Measurements from ENCODE around the gene NFX1. TPM values are rescaled to one million over a fixed set of nuclear protein-coding genes. Genes with fewer than 3 reads are reported as not detected.
"Not testable (repeated sequence)": the region's sequence is repeated elsewhere in the genome, so short reads cannot be mapped to it uniquely, and the experiment has no call there.

NFX1 gene
- total and polyA plus RNA-seq, 5 donors: 12.3 to 37.6 (median 29.5) TPM

DNA sequence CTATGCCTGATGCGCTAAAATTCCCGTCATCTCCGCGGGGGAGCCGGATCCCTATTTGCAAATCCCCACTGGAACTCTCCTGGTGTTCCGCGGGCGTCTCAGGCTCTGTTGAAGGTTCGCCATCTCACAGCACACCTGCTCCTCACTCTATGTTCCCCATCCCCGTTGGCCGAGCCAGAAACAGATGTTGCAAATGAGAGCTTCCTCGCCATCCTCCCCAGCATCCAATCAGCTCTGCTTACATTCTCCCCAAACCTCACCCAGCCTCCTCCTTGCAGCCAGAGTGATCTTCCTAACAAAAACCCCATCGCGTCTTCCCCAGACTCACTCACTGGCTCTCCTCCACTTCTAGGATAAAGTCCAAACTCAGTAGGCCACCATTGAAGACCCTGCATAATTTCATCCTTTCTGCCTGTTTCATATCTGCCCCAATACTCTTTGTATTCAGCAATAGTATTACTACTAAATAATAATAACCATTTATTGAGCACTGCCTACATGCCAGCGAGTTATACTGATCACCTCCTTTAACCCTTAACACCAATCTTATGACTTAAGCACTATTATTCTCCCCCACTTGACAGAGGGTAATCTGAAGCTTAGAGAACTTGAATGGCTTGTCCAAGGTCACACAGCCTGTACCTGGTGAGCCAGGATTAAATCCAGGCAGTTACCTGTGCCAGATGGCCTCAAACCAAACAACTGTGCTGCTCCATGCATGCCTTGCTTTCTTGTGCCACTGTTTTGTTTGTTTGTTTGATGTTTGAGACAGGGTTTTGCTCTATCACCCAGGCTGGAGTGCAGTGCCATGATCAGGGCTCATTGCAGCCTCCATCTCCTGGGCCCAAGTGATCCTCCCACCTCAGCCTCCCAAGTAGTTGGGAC, 98.0 kb downstream of the NFX1 start:
- peak overlapping the region; percentile 38 for H3K27ac ChIP-seq (ENCODE audit: low read length)
- 73% methylated on average over 15 of the region's 15 CpGs for WGBS

DNA sequence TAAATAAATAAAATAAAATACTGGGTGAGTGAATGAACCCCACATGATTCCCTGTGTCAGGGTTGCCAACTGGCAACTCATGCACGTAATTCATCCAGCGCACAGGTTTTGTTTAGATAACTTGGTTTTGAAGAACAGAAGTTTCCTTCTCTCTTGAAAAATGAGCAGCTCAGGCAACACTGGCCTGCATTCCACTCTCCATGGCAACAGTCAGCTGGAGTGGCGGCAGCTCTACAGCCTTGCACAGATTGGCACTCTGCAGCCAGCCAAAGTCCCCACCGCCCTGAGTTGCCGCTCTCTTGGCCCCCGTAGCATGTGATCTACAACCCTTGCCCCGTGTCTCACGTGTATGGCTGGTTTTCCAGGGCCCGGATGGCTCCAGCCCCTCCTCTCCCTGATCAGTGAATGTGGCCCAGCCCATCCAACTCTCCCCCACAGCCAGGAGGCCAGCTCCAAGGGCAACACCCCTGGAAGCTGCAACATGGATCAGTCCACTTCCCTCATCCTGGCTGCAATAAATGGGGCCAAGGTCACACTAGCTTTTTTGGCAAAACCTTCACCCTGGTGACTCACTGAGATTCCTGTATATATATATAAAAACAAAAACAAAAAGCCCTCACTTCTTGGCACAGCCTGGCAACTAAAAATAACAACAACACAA, 100.9 kb downstream of the NFX1 start:
- H3K4me3 ChIP-seq (ENCODE audit: low read length); H3K4me1 ChIP-seq (ENCODE audit: control insufficient read depth, insufficient read depth, low read length); H3K9me3 ChIP-seq (ENCODE audit: control insufficient read depth, low read length); H3K27me3 ChIP-seq (ENCODE audit: control insufficient read depth, insufficient read depth); intact Hi-C loops (cut with DNase I): not testable (repeated sequence)
- peak overlapping the region; percentile 99 for H3K27ac ChIP-seq (ENCODE audit: low read length)
- ATAC-seq (peak in 1 of 2 donors; percentile 28), DNase-seq (peak; percentile 71 to 86 (median 85))
- WGBS: 5% methylated on average over 9 of the region's 9 CpGs

More for the DNA sequence above, 98.0 kb downstream of the NFX1 start:
- DNase-seq (no peak), ATAC-seq (no peak)
- intact Hi-C loops (cut with DNase I): no loop called here
- H3K4me1 ChIP-seq (ENCODE audit: control insufficient read depth, insufficient read depth, low read length): peaks cover 7% of the 10 kb centered on the region
- H3K9me3 ChIP-seq (ENCODE audit: control insufficient read depth, low read length): no peaks in the 10 kb centered on the region
- H3K4me3 ChIP-seq (ENCODE audit: low read length): no peak overlapping the region
- H3K27me3 ChIP-seq (ENCODE audit: control insufficient read depth, insufficient read depth): no peaks in the 10 kb centered on the region

DNA sequence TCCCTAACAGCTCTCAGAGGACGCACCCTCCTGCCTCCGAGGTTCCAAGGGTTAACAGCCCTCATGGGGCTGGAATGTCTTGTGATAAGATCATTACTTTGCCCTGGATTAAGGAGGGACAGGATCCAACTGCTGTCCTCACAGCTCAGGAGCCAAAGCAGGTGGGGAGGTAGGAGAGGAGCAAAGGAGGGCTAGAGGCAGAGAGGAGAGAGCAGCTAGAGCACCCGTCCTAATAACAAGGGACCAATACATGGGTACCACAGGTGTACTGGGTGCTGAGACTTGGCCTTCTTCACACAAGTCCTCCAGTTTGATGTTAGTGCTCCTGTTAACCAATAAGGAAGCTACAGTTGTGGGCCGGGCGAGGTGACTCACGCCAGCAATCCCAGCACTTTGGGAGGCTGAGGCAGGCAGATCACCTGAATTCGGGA, 102.3 kb downstream of the NFX1 start:
- H3K4me3 ChIP-seq (ENCODE audit: low read length); DNase-seq; intact Hi-C loops (cut with DNase I); H3K27me3 ChIP-seq (ENCODE audit: control insufficient read depth, insufficient read depth); H3K4me1 ChIP-seq (ENCODE audit: control insufficient read depth, insufficient read depth, low read length); ATAC-seq; H3K9me3 ChIP-seq (ENCODE audit: control insufficient read depth, low read length): not testable (repeated sequence)
- peak overlapping the region; percentile 95 for H3K27ac ChIP-seq (ENCODE audit: low read length)
- WGBS: 65% methylated on average over 7 of the region's 7 CpGs

DNA sequence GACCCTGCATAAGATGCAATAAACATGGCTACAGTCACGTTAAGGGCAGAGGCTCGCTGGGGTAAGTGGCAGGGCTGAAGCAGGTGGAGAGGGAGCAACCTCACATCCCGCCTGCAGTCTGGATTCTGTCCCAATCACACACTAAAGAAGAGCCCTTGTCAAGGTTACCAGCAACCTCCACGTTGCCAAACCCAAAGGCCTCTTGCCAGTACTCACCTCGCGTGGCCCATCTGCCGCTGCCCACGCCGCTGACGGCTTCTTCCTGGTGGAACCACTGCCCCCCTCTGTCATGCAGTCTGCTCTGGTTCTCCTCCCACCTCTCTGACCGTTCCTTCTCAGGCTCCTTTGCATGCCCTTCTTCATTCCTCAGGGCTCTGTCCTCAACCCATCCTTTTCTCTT, 103.3 kb downstream of the NFX1 start:
- 58% methylated on average over 11 of the region's 11 CpGs for WGBS
- peaks cover 8% of the 10 kb centered on the region for H3K4me1 ChIP-seq (ENCODE audit: control insufficient read depth, insufficient read depth, low read length)
- intact Hi-C loops (cut with DNase I): no loop called here
- ATAC-seq (no peak), DNase-seq (peak; percentile 44 to 80 (median 69))
- H3K4me3 ChIP-seq (ENCODE audit: low read length): no peak overlapping the region
- no peaks in the 10 kb centered on the region for H3K27me3 ChIP-seq (ENCODE audit: control insufficient read depth, insufficient read depth)
- peak overlapping the region; percentile 22 for H3K27ac ChIP-seq (ENCODE audit: low read length)
- no peaks in the 10 kb centered on the region for H3K9me3 ChIP-seq (ENCODE audit: control insufficient read depth, low read length)

DNA sequence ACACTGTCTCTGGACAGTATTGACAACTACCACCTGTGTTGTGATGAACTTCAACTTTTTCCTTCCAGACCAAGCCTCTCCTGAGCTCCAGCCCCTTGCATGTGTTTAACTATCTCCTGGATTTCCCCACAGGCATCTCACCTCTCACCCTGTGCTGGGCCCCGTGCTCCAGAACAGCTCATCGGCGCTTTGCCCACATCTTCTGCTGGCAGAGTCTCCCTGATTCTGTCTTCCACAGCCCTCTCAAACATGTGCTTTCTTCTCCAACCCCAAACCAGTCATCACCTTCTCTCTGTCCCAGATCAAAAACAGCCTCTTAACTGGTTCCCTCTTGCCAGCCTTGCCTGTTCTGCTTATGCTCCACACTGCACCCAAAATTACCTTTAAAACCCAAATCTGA, 103.7 kb downstream of the NFX1 start:
- DNase-seq; H3K4me3 ChIP-seq (ENCODE audit: low read length); H3K4me1 ChIP-seq (ENCODE audit: control insufficient read depth, insufficient read depth, low read length); H3K9me3 ChIP-seq (ENCODE audit: control insufficient read depth, low read length); H3K27me3 ChIP-seq (ENCODE audit: control insufficient read depth, insufficient read depth); ATAC-seq; intact Hi-C loops (cut with DNase I): not testable (repeated sequence)
- 42% methylated on average over 3 of the region's 3 CpGs for WGBS
- H3K27ac ChIP-seq (ENCODE audit: low read length): peak overlapping the region; percentile 22

DNA sequence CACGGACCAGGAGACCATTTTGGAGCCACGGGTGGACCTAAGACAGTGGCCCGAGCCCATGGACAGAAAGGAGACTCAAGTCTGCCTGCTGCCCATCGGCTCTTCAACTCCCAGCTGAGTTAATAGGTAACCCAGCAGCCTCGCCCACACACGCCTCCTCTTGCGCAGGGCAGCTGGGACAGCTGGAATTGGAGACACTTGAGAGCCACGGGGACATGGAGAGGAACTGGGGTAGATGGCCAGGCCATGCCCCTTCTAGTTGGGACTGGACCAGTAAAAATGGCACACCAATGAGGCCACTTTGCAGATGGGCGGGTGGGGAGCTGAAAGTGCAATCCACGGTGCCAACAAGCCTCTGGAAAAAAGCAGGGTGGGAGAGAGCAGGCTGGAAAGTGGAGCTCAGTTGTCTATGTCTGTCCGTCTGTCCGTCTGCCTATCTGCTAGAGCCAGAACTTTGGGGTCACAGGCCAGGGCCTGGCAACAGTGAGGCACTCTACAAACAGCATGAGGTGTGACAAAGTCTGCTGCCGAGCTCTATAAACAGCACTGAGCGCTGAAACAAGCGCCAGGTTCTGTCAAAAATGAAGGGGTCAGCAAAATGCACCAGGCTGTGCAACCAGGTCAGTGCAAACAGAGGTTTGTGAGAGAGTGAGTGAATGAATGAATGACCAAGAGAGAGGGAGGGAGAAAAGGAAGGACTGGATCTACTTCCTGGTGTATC, 105.0 kb downstream of the NFX1 start:
- H3K9me3 ChIP-seq (ENCODE audit: control insufficient read depth, low read length); H3K4me1 ChIP-seq (ENCODE audit: control insufficient read depth, insufficient read depth, low read length); intact Hi-C loops (cut with DNase I); H3K27me3 ChIP-seq (ENCODE audit: control insufficient read depth, insufficient read depth); ATAC-seq; H3K4me3 ChIP-seq (ENCODE audit: low read length); DNase-seq: not testable (repeated sequence)
- peak overlapping the region; percentile 38 for H3K27ac ChIP-seq (ENCODE audit: low read length)
- WGBS: 76% methylated on average over 15 of the region's 15 CpGs

DNA sequence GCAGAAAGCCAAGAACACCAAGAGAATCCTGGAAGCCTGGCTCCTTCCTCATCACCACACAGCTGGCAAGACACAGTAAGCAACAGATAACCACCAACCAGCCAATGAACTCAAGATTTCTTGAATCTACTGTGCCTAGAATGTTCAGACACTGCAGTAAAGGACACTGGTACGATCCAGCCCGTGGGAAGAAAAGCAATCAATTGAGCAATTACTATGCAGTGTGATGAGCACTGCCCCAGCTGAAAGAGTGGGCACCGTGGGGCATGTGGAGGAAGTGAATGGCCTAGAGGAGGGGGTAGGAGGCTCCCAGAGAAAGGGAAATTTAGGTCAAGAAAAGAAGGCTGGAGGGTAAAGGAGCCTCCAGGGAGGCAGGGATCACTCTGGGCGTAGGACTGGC, 107.5 kb downstream of the NFX1 start:
- ATAC-seq; intact Hi-C loops (cut with DNase I); H3K4me1 ChIP-seq (ENCODE audit: control insufficient read depth, insufficient read depth, low read length); H3K9me3 ChIP-seq (ENCODE audit: control insufficient read depth, low read length); H3K27ac ChIP-seq (ENCODE audit: low read length); H3K27me3 ChIP-seq (ENCODE audit: control insufficient read depth, insufficient read depth); H3K4me3 ChIP-seq (ENCODE audit: low read length); DNase-seq: not testable (repeated sequence)
- WGBS: 78% methylated on average over 3 of the region's 4 CpGs

DNA sequence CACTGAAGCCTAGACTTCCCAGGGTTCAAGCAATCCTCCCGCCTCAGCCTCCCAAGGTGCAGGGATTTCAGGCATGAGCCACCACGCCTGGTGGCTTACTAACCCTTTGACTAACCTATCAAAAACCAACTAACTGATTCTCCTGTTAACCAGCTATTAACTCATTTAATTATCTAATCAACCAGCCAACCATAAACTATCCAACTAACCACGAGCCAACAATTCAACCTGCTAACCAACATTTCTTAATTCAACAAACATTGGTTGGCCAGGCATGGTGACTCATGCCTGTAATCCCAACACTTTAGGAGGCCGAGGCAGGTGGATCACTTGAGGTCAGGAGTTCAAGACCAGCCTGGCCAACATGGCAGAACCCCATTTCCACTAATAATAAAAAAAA, 108.7 kb downstream of the NFX1 start:
- 93% methylated on average over 4 of the region's 4 CpGs for WGBS
- H3K4me1 ChIP-seq (ENCODE audit: control insufficient read depth, insufficient read depth, low read length): not testable (repeated sequence)

DNA sequence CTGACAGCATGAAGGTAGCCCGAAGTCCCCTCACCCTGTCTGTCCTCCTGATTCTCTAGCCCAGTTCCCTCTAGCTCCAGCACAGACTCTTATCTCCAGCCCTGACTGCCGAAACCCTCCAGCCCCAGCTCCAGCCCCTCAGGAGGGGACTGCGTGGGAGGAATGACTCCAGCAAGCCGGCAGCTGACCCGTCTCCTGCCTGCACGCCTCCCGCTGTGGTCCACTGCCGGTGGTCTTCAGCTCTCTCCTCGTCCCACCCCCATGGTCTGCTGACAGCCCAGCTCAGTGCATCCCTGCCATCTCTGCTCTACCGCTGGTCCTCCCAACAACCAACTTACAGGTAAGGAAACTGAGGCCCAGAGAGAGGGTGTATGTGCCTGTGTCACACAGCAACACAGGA, 111.5 kb downstream of the NFX1 start:
- H3K9me3 ChIP-seq (ENCODE audit: control insufficient read depth, low read length); H3K27me3 ChIP-seq (ENCODE audit: control insufficient read depth, insufficient read depth); ATAC-seq; DNase-seq; H3K4me1 ChIP-seq (ENCODE audit: control insufficient read depth, insufficient read depth, low read length); intact Hi-C loops (cut with DNase I): not testable (repeated sequence)
- Histone ChIP-seq H3K27ac (ENCODE audit: low read length) (peak overlapping the region; percentile 85), H3K4me3 (ENCODE audit: low read length) (peak overlapping the region; percentile 25)
- WGBS: 42% methylated on average over 9 of the region's 10 CpGs

More for the DNA sequence above, 108.7 kb downstream of the NFX1 start:
- H3K4me3 ChIP-seq (ENCODE audit: low read length); H3K27ac ChIP-seq (ENCODE audit: low read length); H3K9me3 ChIP-seq (ENCODE audit: control insufficient read depth, low read length); H3K27me3 ChIP-seq (ENCODE audit: control insufficient read depth, insufficient read depth); ATAC-seq; intact Hi-C loops (cut with DNase I); DNase-seq: not testable (repeated sequence)

DNA sequence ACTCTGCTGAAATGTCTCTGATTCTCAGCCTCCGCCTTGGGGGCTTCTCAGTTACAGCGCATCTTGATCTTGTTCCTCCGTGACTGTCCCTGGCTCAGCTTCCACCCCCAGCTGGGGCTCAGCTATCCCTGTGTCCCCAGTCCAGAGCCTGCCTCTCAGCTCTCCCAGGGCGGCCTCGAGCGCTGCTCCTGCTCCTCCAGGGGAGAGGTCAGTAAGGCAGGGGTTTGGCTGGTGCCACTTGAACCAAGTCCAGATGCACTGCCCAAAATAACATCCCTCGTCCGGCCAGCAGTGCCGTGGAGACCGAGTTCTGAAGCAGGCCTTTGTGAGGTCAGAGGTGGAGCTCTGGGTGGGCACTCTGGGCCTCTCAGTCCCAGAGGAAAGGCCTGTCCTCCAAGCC, 112.1 kb downstream of the NFX1 start, which contains the start of gene AQP7:
AQP7 (minus strand) TSS at position 198 of the 400 bp plus-strand sequence. CDS start 1,306 bp downstream, outside the sequence.
- peak within 1 kb of the TSS; percentile 25 for H3K4me3 ChIP-seq (ENCODE audit: low read length)

More for the DNA sequence above, 112.1 kb downstream of the NFX1 start, which contains the start of gene AQP7:
- H3K9me3 ChIP-seq (ENCODE audit: control insufficient read depth, low read length); H3K4me1 ChIP-seq (ENCODE audit: control insufficient read depth, insufficient read depth, low read length); H3K27me3 ChIP-seq (ENCODE audit: control insufficient read depth, insufficient read depth); intact Hi-C loops (cut with DNase I); ATAC-seq: not testable (repeated sequence)
- H3K27ac ChIP-seq (ENCODE audit: low read length): peak within 1 kb of the TSS; percentile 85
- 16% methylated on average over 10 of the region's 10 CpGs for WGBS
- peak; percentile 67 to 89 (median 82) for DNase-seq
